Measurements from ENCODE around the gene RALGAPA2.

DNA sequence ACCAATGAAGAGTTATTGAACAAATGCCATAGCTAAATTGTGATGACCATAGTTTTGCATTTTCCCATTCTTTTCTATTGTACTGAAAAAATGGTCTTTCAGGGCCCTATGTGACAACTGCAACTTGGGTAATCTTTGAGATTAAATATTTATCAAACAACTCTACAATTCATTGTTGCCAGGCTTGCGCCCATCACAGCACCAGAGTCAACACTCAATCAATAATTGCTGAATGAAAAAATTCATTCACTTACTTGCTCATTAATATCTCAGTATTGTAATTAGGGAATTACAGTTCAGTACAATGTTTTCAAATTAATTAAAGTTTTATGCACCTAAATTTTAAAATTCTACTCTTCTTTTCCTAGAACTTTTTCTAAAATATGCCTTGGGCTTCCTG lies 7.7 kb upstream of the RALGAPA2 start:
- TF ChIP-seq POLR2A (IDR thresholded peaks at IDR 0.05) = no peak
- TF ChIP-seq, protein P1, sequence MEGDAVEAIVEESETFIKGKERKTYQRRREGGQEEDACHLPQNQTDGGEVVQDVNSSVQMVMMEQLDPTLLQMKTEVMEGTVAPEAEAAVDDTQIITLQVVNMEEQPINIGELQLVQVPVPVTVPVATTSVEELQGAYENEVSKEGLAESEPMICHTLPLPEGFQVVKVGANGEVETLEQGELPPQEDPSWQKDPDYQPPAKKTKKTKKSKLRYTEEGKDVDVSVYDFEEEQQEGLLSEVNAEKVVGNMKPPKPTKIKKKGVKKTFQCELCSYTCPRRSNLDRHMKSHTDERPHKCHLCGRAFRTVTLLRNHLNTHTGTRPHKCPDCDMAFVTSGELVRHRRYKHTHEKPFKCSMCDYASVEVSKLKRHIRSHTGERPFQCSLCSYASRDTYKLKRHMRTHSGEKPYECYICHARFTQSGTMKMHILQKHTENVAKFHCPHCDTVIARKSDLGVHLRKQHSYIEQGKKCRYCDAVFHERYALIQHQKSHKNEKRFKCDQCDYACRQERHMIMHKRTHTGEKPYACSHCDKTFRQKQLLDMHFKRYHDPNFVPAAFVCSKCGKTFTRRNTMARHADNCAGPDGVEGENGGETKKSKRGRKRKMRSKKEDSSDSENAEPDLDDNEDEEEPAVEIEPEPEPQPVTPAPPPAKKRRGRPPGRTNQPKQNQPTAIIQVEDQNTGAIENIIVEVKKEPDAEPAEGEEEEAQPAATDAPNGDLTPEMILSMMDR (IDR thresholded peaks at IDR 0.05) = no peak

All from Peyer's patch (tissue), 4 donors.